Progenitor cell of endocrine pancreas (in vitro differentiated cells): ENCODE measurements around the gene MYBPC2. TPM values are rescaled to one million over a fixed set of nuclear protein-coding genes. Genes with fewer than 3 reads are reported as not detected.

ENCODE experiments used
- DNase-seq: peaks from one replicate; pipeline ENCODE4 v3.0.0; 2021; ENCODE audit warnings: low spot score; ENCODE audit not compliant: unreplicated experiment
- H3K27ac Mint-ChIP-seq: 2 replicates; pipeline ENCODE4 v1.8.0; 2021; ENCODE audit warnings: mild to moderate bottlenecking, moderate library complexity, mixed read lengths
- H3K27me3 Mint-ChIP-seq: 2 replicates; pipeline ENCODE4 v1.8.0; 2021; ENCODE audit warnings: mixed read lengths
- H3K36me3 Mint-ChIP-seq: 2 replicates; pipeline ENCODE4 v1.8.0; 2022; ENCODE audit warnings: mixed read lengths; ENCODE audit not compliant: insufficient read depth
- H3K4me1 Mint-ChIP-seq: 2 replicates; pipeline ENCODE4 v1.8.0; 2021; ENCODE audit warnings: low read depth, mixed read lengths
- H3K4me3 Mint-ChIP-seq: 2 replicates; pipeline ENCODE4 v1.8.0; 2021; ENCODE audit warnings: low read depth, mild to moderate bottlenecking, moderate library complexity, mixed read lengths
- H3K9me3 Mint-ChIP-seq: 2 replicates; pipeline ENCODE4 v1.8.0; 2021; ENCODE audit warnings: low read depth, mixed read lengths
- total RNA-seq: library from RNA; stranded (reverse); gene quantifications from 2 replicates; pipeline ENCODE4 v1.2.1, GENCODE V29; 2021
- TF ChIP-seq, protein P1 (sequence below): fragments of 200-600 bp; sonication (generic); IDR thresholded peaks from one replicate; pipeline ENCODE4 v1.5.0; 2021; ENCODE audit warnings: antibody characterized with exemption, mild to moderate bottlenecking; ENCODE audit not compliant: unreplicated experiment

MYBPC2 gene
- total RNA-seq, 1 donor from 2014 or later: 1.6 TPM

GRCh38 chr19:50498219-50499056 is 65.7 kb downstream of the MYBPC2 start:
- Mint-ChIP-seq H3K9me3 (no peaks in the 10 kb centered on the region), H3K36me3 (no peaks in the 10 kb centered on the region), H3K27ac (no peak overlapping the region), H3K4me1 (peaks cover 3% of the 10 kb centered on the region), H3K27me3 (peaks cover 24% of the 10 kb centered on the region), H3K4me3 (no peak overlapping the region)
- no peak for DNase-seq
- TF ChIP-seq, protein P1, sequence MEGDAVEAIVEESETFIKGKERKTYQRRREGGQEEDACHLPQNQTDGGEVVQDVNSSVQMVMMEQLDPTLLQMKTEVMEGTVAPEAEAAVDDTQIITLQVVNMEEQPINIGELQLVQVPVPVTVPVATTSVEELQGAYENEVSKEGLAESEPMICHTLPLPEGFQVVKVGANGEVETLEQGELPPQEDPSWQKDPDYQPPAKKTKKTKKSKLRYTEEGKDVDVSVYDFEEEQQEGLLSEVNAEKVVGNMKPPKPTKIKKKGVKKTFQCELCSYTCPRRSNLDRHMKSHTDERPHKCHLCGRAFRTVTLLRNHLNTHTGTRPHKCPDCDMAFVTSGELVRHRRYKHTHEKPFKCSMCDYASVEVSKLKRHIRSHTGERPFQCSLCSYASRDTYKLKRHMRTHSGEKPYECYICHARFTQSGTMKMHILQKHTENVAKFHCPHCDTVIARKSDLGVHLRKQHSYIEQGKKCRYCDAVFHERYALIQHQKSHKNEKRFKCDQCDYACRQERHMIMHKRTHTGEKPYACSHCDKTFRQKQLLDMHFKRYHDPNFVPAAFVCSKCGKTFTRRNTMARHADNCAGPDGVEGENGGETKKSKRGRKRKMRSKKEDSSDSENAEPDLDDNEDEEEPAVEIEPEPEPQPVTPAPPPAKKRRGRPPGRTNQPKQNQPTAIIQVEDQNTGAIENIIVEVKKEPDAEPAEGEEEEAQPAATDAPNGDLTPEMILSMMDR: no peak

DNA sequence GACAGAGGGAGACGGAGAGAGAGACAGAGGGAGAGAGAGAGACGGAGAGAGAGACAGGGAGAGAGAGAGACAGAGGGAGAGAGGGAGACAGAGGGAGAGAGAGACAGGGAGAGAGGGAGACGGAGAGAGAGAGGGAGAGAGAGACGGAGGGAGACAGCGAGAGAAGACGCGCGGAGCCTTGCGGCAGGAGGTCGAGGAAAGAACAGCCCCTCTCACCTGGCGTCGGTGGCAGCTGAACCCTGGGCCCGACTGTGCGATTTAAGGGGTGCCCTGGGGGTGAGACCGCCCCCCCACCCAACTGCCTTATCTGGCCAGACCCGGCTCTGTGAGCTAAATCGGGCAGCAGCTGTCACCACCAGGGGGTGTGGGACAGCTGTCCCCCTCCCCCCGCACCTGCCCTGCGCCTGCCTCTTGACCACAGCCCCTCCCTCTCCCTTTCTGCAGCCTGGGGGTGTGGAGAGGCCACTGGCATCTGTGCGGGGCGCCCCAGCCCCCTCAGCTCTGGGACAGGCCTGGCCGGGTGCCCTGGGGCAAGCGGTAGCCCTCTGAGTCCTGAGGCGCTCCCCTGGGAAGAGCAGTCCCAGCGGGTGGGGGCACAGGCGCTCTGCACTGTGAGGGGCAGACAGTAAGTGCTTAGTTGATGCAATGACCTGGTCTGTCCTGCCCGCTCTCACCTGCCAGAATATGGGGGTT is 67.5 kb downstream of the MYBPC2 start:
- H3K27me3 Mint-ChIP-seq: peaks cover 8% of the 10 kb centered on the region
- TF ChIP-seq, protein P1: peak; percentile 41
- H3K36me3 Mint-ChIP-seq: no peaks in the 10 kb centered on the region
- H3K9me3 Mint-ChIP-seq: no peaks in the 10 kb centered on the region
- DNase-seq: no peak
- no peak overlapping the region for H3K27ac Mint-ChIP-seq
- H3K4me1 Mint-ChIP-seq: peaks cover 3% of the 10 kb centered on the region
- H3K4me3 Mint-ChIP-seq: no peak overlapping the region

DNA sequence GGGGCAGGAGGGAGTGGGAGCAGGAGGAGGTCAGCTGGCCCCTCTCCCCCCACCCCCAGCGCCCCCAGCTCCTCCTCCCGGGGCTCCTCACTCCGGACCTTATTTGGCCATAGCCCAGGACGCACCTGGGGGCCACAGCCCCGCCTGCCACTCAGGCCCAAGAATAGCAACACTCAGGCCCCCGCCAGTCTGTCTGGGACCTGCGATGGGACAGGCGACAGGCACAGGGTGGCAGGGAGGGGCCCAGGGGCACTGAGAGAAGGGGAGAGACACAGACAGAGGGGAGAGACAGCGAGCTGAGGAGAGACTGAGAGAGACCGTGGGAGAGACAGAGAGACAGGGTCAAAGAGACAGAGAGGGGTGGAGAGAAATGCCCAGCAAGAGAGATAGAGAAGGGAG is 68.1 kb downstream of the MYBPC2 start:
- Mint-ChIP-seq H3K36me3 (no peaks in the 10 kb centered on the region), H3K27me3 (peaks cover 6% of the 10 kb centered on the region), H3K27ac (no peak overlapping the region), H3K4me1 (peaks cover 3% of the 10 kb centered on the region), H3K9me3 (no peaks in the 10 kb centered on the region), H3K4me3 (no peak overlapping the region)
- no peak for DNase-seq
- TF ChIP-seq, protein P1: no peak

DNA sequence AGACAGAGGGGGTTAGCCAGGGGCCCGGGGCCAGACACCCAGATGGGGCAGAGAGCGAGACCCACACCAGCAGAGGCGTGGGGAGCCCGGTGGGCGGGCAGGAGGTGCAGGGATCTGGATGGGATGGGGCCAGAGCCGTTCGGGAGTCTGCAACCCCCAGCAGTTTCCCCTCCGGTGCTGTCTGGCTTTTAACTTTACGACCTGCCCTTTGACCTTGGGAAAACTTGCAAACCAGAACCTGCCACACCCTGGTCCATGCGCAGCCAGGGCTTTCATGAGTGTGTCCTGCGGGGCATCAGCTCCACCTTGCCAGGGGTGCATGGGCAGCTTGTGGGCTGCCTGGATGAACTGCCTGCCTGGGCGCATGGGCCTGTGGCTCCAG is 68.5 kb downstream of the MYBPC2 start:
- no peak for DNase-seq
- no peaks in the 10 kb centered on the region for H3K36me3 Mint-ChIP-seq
- no peaks in the 10 kb centered on the region for H3K9me3 Mint-ChIP-seq
- peaks cover 3% of the 10 kb centered on the region for H3K4me1 Mint-ChIP-seq
- TF ChIP-seq, protein P1: no peak
- H3K4me3 Mint-ChIP-seq: no peak overlapping the region
- H3K27me3 Mint-ChIP-seq: peaks cover 4% of the 10 kb centered on the region
- H3K27ac Mint-ChIP-seq: no peak overlapping the region

GRCh38 chr19:50501568-50502475 is 69.1 kb downstream of the MYBPC2 start:
- Mint-ChIP-seq H3K27ac (peak overlapping the region; percentile 77), H3K36me3 (no peaks in the 10 kb centered on the region), H3K4me1 (peaks cover 3% of the 10 kb centered on the region), H3K27me3 (peaks cover 3% of the 10 kb centered on the region), H3K4me3 (no peak overlapping the region), H3K9me3 (no peaks in the 10 kb centered on the region)
- TF ChIP-seq, protein P1: no peak
- DNase-seq: no peak
